Measurements from ENCODE around the gene USP21.

The USP21 gene

DNA sequence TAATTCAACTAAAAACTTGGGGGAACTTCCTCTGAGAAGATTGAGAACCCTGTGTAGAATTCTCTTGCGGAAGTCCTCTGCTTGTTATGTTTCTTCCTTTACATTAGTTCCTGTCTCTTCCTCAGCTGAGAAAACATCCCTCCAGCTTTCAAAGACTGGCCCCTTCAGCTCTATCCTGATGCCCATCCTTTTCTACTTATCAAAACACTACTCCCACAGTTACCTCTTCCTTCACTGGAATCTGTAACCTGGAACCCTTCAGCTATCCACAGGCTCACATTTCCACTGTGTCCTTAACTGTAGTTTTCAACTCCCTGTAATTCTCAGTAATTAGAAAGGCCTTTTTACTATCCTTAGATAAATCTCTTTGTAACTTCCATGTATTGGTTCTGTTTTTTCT is 20.9 kb upstream of the USP21 start:
- no peak for DNase-seq

DNA sequence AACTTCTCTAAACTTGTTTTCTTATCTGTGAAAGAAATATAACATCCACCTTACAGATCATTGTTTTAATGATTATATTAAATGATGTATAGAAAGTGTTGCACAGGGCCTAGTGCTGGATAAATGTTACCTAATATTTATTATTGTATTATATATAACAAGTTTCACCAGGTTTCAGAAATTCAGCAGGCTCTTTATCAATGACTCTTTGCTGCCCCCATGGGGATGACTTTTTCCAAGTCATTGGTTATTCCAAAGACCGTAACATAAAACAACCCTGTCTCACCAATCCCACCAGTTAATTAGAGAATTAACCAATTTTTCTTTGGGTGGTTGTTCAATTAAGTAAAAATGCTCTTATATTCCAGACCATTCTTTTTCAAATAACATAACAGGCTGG is 19.5 kb upstream of the USP21 start:
- DNase-seq: no peak

DNA sequence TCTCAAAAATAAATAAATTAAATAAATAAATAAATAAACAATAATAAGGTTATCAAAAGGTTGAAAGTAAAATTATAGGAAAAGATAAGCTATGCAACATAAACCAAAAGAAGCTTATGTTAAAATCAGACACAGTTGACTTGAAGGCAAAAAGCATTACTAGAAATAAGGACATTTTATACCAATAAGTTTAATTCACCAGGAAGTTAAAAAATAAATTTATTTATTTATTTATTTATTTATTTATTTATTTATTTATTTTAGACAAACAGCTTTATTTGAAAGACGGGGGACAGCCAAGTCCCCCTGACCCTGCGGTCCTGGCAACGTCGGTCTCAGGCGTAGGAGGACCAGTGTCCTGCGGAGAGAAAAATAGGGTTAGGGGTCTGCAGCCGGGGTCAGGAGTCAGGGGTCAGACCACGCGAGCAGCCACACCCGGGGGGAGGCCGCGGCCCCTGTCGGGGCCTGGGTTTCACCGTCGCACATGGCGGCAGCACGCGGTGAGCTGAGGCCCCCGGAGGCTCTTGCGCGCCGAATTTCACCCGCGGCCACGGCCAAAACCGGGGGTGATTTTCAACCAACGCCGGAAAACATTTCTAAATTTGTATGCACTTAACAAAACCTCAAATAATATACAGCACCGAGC is 18.4 kb upstream of the USP21 start:
- no peak for DNase-seq

DNA sequence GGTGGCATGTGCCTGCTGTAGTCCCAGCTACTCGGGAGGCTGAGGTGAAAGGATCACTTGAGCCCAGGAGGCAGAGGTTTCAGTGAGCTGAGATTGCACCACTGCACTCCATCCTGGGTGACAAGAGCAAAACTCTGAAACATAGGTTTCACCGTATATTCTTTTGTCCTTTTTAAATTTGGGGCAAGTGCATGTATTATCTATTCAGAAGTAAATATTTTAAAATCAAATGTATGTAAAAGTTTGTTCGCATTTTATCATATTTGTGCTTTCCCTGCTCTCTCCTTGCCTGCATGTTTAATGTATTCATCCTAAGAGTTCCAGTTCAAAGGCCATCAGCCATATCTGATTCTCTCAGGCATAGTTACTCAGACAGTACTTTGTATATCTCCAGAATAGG is 13.5 kb upstream of the USP21 start:
- no peak for DNase-seq

DNA sequence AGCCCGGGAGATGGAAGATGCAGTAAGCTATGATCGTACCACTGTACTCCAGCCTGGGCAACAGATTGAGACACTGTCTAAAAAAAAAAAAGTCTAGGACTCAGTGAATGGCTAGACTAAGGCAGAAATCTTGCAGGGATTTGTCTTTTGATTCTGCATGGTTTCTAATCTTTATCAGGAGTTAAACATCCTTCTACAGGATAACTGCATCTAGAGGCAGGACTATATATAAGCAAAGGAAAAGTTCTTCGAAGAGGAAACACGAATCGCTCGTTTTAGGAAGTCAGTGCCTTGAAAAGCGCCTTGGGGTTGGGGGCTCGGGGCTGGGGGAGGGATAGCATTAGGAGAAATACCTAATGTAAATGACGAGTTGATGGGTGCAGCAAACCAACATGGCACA is 6.1 kb upstream of the USP21 start:
- no peak for DNase-seq

DNA sequence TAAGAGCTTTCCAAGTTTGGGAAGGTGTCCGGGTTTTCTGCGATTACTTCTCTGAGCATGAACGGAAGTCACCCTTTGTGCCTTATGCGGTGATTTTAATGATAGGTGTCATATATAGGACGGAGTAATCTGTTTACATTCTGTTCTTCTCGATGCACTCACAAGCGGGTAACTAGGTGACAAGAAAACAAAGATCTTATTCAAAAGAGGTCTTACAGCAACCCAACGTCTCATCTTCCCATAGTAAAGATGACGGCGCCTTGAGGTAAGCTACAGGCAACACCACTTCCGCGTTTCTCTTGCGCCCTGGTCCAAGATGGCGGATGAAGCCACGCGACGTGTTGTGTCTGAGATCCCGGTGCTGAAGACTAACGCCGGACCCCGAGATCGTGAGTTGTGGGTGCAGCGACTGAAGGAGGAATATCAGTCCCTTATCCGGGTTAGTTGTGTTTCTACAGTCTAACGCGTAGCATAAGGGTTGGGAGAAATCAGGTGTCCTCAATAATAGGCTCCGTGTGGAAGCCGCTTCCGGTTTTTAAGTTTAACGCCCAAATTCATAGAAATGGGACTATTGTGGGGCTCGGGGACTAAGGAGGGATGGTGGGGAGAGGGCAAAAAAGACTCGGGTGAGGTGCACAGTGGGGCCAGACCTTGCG is 5.5 kb upstream of the USP21 start, which contains the start of gene UFC1:
UFC1 (plus strand) TSS at position 297 of the 656 bp plus-strand sequence; CDS start at position 317, 20 bp downstream.
- peak; percentile 91 for DNase-seq

DNA sequence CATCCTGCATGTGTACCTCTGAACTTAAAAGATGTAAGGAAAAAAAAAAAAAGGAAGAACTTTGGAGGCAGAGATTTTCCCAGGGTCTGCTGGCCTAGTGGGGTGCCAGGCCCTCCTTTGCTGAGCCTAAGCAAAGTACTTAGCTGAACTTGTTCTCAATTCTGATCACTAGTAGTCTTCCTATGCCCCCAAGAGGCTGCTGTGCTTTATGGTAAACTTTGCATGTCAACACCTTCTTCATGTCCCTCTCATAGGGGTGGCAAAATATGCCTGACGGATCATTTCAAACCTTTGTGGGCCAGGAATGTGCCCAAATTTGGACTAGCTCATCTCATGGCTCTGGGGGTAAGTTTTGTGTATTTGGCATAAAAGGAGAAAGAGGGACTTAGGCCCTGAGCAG is 1.4 kb upstream of the USP21 start:
- no peak for DNase-seq

DNA sequence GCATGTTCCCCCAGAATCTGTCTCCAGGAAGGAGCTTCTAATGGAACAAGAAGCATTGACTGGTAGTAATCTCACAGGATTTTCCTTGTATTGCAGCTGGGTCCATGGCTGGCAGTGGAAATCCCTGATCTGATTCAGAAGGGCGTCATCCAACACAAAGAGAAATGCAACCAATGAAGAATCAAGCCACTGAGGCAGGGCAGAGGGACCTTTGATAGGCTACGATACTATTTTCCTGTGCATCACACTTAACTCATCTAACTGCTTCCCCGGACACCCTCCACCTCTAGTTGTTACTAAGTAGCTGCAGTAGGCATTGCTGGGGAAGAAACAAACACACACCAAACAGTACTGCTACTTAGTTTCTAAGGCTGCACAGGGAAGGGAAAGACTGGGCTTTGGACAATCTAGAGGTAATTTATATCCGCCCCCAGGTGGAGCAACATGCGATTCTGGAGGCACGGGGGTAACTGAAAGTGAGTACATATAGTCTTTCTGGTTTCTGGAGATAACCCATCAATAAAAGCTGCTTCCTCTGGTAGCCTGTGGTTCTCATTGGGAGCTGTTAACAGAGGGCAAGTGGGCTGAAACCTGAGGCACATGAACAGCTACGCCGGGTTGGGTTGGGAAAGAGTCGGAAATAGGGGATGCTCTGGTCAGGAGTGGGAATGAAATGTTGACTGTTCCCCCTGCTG is 837 bp upstream of the USP21 start:
- no peak for DNase-seq

DNA sequence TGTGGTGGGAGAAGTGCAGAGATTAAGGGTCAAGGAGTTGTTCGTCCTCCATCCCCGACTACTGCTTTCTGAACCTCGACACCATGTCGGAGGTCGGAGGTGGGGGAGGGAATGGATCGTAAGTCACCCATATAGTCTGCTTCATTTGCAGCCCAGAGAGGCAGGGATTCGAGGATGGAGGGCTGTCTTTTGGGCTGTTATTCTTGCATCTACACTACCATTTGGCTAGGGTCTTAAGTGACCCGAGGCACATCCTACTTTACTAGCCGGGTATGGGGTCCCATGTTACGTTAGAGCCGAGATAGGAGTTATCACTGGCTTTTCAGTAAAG is 578 bp downstream of the USP21 start:
- DNase-seq: no peak

DNA sequence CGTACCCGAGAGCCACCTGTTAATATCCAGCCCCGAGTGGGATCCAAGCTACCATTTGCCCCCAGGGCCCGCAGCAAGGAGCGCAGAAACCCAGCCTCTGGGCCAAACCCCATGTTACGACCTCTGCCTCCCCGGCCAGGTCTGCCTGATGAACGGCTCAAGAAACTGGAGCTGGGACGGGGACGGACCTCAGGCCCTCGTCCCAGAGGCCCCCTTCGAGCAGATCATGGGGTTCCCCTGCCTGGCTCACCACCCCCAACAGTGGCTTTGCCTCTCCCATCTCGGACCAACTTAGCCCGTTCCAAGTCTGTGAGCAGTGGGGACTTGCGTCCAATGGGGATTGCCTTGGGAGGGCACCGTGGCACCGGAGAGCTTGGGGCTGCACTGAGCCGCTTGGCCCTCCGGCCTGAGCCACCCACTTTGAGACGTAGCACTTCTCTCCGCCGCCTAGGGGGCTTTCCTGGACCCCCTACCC is 1.4 kb downstream of the USP21 start:
- DNase-seq: no peak

DNA sequence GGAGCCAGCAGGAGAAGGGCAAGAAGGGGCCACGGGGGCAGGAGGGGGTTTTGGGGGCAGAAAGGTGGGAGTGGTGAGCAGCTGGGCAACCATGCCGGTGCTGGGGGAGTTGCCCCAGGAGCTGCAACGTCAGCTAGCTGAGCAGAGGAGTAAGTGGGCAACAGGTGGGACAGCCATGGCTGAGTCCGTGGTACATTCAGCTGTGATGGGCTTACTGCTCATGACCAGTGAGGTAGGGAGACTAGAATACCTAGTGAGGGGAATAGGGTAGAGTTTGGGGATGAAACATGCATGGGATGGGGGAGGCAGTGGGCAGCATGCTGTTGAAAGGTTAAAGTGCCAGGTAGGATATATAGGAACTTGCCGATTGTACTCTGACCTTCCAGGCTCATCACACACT is 2.4 kb downstream of the USP21 start:
- DNase-seq: no peak

DNA sequence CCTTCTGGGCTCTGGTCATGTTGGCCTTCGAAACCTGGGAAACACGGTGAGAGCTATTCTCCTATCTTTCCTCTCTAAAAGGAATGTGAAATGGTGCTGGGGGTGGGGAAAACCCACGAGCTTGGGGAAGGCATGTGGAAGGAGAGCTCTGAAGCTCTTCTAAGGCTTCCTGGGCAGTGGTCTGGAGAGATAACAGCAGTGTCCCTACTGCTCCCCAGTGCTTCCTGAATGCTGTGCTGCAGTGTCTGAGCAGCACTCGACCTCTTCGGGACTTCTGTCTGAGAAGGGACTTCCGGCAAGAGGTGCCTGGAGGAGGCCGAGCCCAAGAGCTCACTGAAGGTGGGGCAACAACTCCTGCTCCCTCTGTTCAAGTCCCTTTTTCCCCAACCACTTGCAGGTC is 2.8 kb downstream of the USP21 start:
- DNase-seq: no peak

DNA sequence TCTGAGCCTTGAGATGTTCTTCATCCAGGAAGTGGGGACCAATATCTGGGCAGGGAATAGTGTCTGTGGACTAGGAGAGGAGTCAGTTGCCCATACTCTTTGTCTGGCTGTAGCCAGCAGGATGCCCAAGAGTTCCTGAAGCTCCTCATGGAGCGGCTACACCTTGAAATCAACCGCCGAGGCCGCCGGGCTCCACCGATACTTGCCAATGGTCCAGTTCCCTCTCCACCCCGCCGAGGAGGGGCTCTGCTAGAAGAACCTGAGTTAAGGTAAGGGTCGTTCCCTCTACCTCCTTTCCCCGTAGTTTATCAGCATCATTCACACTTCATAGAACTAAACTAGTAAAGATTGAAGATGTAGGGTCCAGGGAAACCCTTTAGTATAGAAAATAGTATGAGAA is 3.5 kb downstream of the USP21 start:
- no peak for DNase-seq

DNA sequence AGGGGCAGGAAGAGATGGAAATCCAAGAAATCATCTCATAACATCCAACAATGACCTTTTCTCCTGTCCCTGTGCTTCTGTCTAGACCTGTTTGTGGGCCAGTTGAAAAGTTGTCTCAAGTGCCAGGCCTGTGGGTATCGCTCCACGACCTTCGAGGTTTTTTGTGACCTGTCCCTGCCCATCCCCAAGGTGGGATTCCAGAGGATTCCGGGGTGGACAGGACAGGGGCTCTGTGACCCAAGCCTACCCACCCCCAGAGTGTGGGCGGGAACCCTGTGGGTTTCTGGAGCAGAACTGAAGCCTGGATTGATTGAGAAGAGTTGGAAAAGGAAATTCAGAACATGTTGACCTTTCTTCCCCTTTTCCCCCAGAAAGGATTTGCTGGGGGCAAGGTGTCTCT is 4.5 kb downstream of the USP21 start:
- no peak for DNase-seq

DNA sequence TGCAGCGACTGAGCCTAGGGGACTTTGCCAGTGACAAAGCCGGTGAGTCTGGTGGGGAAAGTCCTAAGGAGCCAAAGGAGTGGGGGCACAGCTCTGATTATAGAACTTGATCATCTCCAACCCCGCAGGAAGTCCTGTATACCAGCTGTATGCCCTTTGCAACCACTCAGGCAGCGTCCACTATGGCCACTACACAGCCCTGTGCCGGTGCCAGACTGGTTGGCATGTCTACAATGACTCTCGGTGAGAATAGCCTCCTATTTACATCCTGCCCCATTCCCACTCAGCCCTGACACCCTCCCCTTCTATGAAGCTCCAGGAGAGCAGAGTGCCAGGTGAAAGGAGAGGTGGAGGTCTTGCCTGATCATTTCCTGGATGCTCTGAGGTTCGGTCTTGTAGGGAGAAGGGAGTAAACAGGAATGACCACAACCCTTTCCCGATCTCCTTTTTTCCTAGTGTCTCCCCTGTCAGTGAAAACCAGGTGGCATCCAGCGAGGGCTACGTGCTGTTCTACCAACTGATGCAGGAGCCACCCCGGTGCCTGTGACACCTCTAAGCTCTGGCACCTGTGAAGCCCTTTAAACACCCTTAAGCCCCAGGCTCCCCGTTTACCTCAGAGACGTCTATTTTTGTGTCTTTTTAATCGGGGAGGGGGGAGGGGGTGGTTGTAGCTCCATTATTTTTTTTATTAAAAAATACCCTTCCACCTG is 5.8 kb downstream of the USP21 start:
- DNase-seq: no peak

DNA sequence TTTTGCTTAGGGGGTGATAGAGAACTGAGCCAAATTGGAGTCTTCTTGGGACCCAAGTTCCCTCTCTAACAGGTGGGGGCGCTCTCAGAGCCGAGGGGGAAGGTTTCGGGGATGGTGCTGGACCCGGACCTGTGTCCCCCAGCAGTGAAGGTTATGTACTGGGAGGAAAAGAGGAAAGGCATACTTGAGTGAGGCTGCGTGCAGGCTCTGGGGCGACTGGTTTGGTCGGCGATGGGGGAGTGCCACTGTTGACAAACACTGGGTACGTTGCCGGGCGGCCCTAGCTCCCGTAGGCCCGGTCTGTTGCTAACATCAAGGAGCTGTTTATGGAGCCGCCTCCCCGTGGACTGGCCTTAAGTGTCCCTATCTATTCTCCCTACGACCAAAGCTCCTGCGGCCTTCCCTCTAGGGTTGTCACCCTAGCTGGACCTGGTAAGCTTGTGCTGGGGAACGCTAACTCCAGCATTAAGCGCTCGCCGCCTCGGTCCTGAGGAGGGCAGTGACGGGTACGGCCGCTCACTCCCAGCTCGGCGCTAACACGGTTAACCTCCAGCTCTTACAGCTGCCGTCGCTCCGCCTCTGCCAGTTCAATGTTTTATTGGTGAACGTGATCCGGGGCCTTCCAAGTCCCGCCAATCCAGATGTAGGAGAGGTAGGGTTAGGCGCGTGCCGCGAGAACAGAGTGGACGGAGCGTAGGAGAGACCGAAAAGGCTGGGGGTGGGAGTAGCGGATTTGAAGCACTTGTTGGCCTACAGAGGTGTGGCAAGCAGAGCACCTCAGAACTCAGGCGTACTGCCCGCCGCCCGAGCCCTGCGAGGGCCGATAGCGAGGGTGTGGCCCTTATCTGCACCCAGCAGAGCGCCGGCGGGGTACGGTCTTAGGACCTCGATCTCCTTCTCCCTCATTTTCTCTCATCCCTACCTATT is 6.7 kb downstream of the USP21 start, which contains the start of gene PPOX:
PPOX (plus strand) TSS at position 685 of the 927 bp plus-strand sequence. CDS start 422 bp downstream, outside the sequence.
- DNase-seq: peak; percentile 97

DNA sequence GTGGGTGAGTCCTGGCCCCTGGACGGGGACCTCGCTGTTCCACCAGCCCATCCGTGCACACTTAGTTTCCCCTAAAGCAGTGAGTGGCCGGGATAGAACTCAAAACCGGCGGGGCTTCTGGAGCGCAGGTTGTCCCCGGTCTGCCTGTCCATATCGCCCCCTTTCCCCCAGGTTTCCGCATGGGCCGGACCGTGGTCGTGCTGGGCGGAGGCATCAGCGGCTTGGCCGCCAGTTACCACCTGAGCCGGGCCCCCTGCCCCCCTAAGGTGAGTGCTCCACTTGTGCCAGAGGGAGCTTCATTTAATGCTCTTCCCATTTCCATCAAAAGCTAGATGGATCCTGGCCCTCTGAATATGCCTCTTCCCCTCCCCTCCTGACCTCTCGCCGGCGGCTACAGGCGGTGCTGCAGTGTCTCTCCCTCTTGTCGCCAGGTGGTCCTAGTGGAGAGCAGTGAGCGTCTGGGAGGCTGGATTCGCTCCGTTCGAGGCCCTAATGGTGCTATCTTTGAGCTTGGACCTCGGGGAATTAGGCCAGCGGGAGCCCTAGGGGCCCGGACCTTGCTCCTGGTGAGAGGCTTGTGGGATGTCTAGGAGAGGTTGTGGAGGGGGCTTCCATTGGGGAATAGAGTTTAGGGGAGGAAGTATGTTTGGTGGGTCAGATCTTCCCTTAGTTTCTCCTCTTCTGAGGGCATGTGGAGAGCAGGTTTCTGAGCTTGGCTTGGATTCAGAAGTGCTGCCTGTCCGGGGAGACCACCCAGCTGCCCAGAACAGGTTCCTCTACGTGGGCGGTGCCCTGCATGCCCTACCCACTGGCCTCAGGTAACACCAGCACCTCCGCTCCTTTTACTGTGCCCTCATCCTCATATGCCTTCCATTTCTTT is 7.6 kb downstream of the USP21 start:
- peak; percentile 36 for DNase-seq

DNA sequence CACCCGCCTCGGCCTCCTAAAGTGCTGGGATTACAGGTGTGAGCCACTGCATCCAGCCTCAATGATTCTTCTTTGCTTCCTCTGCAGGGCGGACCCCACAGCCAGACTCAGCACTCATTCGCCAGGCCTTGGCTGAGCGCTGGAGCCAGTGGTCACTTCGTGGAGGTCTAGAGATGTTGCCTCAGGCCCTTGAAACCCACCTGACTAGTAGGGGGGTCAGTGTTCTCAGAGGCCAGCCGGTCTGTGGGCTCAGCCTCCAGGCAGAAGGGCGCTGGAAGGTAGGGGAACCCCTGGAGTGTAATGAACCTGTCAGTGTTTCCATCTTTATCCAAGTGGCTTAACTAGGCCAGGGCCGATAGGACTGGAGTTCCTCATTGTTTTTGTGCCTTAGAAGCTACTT is 9.6 kb downstream of the USP21 start:
- no peak for DNase-seq

DNA sequence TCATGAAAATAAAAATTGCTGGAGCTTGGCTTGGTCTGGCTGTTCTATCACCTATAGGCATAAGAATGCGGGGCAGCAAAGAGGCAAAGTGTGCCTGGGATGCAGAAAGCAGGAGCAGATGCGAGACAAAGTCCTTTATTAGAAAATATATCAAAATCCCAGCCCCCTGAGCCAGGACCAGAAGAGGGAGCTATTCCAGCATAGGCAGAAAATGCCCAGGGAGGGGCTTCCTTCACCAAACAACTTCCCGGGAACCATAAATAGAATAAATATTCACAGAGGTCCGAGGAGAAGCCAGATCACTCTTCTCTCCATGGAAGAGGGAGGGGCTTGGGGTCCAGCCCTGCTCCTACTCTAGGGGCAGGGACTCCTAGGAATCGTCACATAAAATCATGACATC is 11.9 kb downstream of the USP21 start:
- DNase-seq: no peak

DNA sequence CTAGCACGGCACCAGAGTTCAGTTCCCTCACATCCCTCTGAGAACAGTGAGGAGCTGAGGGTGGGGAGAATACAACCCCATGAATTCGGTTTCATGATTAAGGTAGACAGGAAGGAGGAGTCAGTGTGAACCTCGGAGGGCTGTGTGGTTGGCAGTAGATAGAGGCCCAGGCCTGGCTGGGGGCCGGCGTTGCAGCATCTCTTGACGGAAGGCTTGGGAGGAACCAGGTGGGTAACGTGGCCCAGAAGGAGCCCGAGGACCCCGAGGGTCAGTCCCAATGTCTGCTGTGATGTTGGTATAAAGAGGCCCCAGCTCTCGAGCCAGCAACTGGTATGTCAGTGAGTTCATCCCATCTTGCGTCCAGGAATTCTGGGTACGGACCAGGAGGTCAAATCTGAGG is 12.4 kb downstream of the USP21 start:
- DNase-seq: no peak

DNA sequence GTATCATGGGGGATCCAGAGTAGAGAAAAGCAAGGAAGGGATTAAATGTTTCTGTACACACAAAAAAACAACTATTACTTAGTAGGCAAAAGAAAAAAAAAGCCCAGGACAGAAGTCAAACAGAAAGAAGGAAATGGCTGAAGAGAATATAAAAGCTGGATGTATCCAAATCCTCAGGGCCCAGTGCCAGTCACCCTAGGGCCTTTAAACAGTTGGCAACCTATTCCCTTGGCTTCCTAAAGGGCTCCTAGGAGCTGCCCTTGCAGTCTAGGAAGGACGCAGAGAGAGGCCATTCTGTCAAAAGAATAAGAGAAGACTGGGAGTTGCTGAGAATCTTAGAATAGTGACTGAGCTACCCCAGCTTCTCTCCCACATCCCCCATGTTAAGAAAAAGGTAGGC is 13.0 kb downstream of the USP21 start:
- DNase-seq: no peak

All from DMS79 treated with DMSO at 0.1 percent for 48 hours (cell line).